Breast epithelium (tissue), 4 donors: Measurements from ENCODE around the gene RXRB. TPM values are rescaled to one million over a fixed set of nuclear protein-coding genes. Genes with fewer than 3 reads are reported as not detected.

Experiments
- DNase-seq, 2 donors: peaks; one replicate each; pipeline ENCODE4 v3.0.0-alpha.2; 2019; ENCODE audit warnings: low spot score in 2 of 2
- H3K27ac ChIP-seq, 2 donors: fragments of 200-600 bp; sonication (generic) in 1 of 2; one replicate each; pipeline ENCODE4 v1.5.1; 2016 to 2019; ENCODE audit warnings: mild to moderate bottlenecking in 1 of 2
- H3K27me3 ChIP-seq, 2 donors: fragments of 200-600 bp; sonication (generic) in 1 of 2; one replicate each; pipeline versions ENCODE4 v1.5.1 to v1.6.0; 2017 to 2019; ENCODE audit warnings: control low read depth in 1 of 2, mild to moderate bottlenecking in 1 of 2
- H3K36me3 ChIP-seq: fragments of 200-600 bp; one replicate; pipeline ENCODE4 v1.5.1; 2019
- H3K4me1 ChIP-seq, 2 donors: fragments of 200-600 bp; sonication (generic); one replicate each; pipeline ENCODE4 v1.5.1; 2016 to 2019; ENCODE audit warnings: control low read depth in 1 of 2
- H3K4me3 ChIP-seq, 3 donors: fragments of 200-600 bp; sonication (generic); 1 replicate in 2 of 3; 2 replicates in 1 of 3; pipeline ENCODE4 v1.5.1; 2016 to 2019; ENCODE audit warnings: mild to moderate bottlenecking in 3 of 3, moderate library complexity in 2 of 3
- H3K9me3 ChIP-seq, 2 donors: fragments of 200-600 bp; sonication (generic) in 1 of 2; one replicate each; pipeline ENCODE4 v1.5.1; 2016 to 2019; ENCODE audit warnings: control low read depth in 1 of 2
- CTCF ChIP-seq, 3 donors: fragments of 450-650 bp; IDR thresholded peaks; one replicate each; pipeline ENCODE4 v1.5.1; 2016 to 2017; ENCODE audit warnings: antibody characterized with exemption in 3 of 3, mild to moderate bottlenecking in 3 of 3, moderate library complexity in 3 of 3
- POLR2A ChIP-seq: fragments of 450-650 bp; IDR thresholded peaks from one replicate; pipeline ENCODE4 v1.6.1; 2016; ENCODE audit warnings: antibody characterized with exemption, mild to moderate bottlenecking, moderate library complexity
- POLR2AphosphoS5 ChIP-seq, 3 donors: sonication (generic); formaldehyde crosslinking; IDR thresholded peaks; one replicate each; pipeline ENCODE4 v1.6.1; 2017; ENCODE audit warnings: antibody characterized with exemption in 3 of 3
- intact Hi-C: fragments of 100-400 bp; cut with DNase I; formaldehyde crosslinking; loops from one replicate; pipeline ENCODE4 v1.15.1; 2023; ENCODE audit warnings: low total_unique reads
- total RNA-seq, 3 donors: library from RNA; depleted of rRNA; stranded (reverse); fragments of >200 nt; gene quantifications; one replicate each; pipeline ENCODE4 v1.1.0, GENCODE V29; 2016

RXRB gene
- total RNA-seq, 3 donors from 2014 or later = 27.4 to 39.1 (median 27.5) TPM

DNA sequence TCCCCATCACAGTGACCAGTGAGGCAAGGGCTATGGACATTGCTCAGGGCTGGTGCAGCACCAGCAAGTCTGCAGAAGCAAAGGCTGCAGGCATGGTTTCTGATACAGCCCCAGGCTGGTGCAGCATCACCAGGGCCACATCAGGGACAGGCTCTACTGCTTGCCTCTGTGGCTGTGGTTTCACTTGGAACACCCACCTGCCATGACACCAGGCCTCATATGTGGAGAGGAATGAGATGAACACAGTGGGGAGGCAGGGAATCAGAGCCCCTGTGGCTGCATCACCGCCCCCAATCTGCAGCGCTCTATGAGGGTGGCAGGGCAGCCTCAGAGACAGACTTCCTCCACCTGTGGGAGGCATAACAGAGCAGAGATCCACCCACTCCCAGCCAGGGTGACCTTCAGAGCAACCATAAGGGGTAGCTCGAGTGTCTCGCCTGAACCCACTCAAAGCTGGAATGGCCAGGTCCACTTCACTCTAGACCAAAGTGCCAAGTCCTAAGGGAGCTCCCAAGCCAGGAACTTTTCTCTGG lies 15.7 kb upstream of the RXRB start:
- no peaks in the 10 kb centered on the region for H3K4me1 ChIP-seq
- intact Hi-C loops = no loop called here
- no peaks in the 10 kb centered on the region for H3K9me3 ChIP-seq
- H3K4me3 ChIP-seq = no peak overlapping the region
- no peak for TF ChIP-seq POLR2A
- no peak for TF ChIP-seq CTCF (IDR thresholded peaks at IDR 0.05)
- TF ChIP-seq POLR2AphosphoS5 (IDR thresholded peaks at IDR 0.05) = no peak
- H3K36me3 ChIP-seq = no peaks in the 10 kb centered on the region
- DNase-seq = no peak
- no peak overlapping the region for H3K27ac ChIP-seq
- H3K27me3 ChIP-seq = no peaks in the 10 kb centered on the region

- Histone ChIP-seq H3K4me1 (no peaks in the 10 kb centered on the region), H3K9me3 (no peaks in the 10 kb centered on the region), H3K27ac (no peak overlapping the region), H3K4me3 (no peak overlapping the region), H3K36me3 (no peaks in the 10 kb centered on the region), H3K27me3 (no peaks in the 10 kb centered on the region)
- intact Hi-C loops = no loop called here
- no peak for DNase-seq
- TF ChIP-seq POLR2A (no peak), POLR2AphosphoS5 (IDR thresholded peaks at IDR 0.05) (no peak), CTCF (IDR thresholded peaks at IDR 0.05) (no peak)
Measured at GRCh38 chr6:33215271-33216116, 15.0 kb upstream of the RXRB start.

- Histone ChIP-seq H3K27me3 (no peaks in the 10 kb centered on the region), H3K36me3 (no peaks in the 10 kb centered on the region), H3K4me3 (peak overlapping the region; percentile 44 to 65 (median 55)), H3K4me1 (no peaks in the 10 kb centered on the region), H3K27ac (peak overlapping the region in 1 of 2 donors; percentile 25), H3K9me3 (no peaks in the 10 kb centered on the region)
- DNase-seq = no peak
- intact Hi-C loops = no loop called here
- TF ChIP-seq CTCF (IDR thresholded peaks at IDR 0.05) (no peak), POLR2AphosphoS5 (IDR thresholded peaks at IDR 0.05) (no peak), POLR2A (no peak)
Measured at GRCh38 chr6:33213989-33214335, 13.5 kb upstream of the RXRB start.

DNA sequence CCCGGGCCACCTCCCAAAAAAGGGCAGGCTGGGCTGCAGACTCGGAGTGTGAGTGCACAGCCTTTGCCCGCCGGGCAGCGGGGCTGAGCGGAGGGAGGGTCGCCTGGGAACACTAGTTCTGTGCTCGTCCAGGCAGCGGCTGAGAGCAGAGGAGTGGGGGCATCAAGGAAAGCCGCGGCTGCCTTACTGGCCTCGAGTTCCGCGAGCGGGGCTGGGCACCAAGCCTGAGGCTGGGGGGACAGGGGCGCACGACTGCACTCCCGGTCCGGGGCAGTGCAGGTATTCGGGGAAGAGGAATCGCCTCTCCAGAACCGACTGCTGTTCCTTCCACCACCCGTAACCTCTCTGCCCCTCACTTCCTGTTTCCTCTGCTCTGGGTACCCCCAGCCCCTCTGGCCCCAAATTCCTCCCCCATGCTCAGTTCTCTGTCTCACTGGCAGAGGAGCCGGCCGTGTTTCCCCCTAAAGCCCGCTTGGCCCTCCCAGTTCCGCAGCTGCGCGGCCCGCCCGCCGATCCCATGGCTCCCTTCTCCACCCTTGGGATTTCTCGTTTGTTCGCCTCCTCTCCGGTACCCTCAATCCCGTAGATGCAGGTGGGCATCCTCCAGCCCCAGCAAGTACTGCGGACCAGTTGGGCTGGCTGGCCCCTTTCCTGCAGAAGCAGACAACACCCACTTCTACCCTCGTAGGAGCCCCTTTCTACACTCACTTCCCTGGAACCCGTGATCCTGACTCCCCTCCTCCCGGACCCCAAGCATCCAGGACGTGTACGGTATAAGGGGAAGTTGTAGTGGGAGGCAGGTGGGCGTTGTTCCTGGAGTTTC lies 12.9 kb upstream of the RXRB start:
- Histone ChIP-seq H3K27ac (peak overlapping the region in 1 of 2 donors; percentile 25), H3K4me3 (peak overlapping the region; percentile 44 to 65 (median 55)), H3K36me3 (no peaks in the 10 kb centered on the region), H3K4me1 (no peaks in the 10 kb centered on the region), H3K9me3 (no peaks in the 10 kb centered on the region), H3K27me3 (no peaks in the 10 kb centered on the region)
- intact Hi-C loops = no loop called here
- no peak for TF ChIP-seq CTCF (IDR thresholded peaks at IDR 0.05)
- no peak for TF ChIP-seq POLR2AphosphoS5 (IDR thresholded peaks at IDR 0.05)
- no peak for TF ChIP-seq POLR2A
- DNase-seq = no peak

DNA sequence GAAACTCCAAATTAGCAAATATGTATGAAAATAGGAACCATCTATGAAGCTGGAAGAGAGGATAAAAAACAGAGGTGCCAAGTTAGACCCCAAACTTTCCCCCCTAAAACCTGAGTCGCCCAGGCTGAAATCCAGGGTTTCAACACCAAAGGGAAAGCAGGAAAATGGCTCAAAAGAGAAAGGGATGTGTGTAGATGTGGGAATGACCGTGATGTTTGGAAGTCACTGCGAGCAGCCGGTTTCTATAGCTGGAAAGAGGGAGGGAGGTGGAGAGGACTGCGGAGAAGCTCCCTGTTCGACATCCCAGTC lies 12.3 kb upstream of the RXRB start:
- H3K4me1 ChIP-seq = no peaks in the 10 kb centered on the region
- intact Hi-C loops = no loop called here

More for the DNA sequence above, 12.3 kb upstream of the RXRB start:
- Histone ChIP-seq H3K27ac (no peak overlapping the region), H3K36me3 (no peaks in the 10 kb centered on the region), H3K4me3 (peak overlapping the region; percentile 44 to 65 (median 55)), H3K9me3 (no peaks in the 10 kb centered on the region), H3K27me3 (no peaks in the 10 kb centered on the region)
- TF ChIP-seq POLR2A (no peak), CTCF (IDR thresholded peaks at IDR 0.05) (no peak), POLR2AphosphoS5 (IDR thresholded peaks at IDR 0.05) (no peak)
- DNase-seq = no peak
